ENCODE data around the gene XAGE3. TPM values are rescaled to one million over a fixed set of nuclear protein-coding genes. Genes with fewer than 3 reads are reported as not detected.

Gene XAGE3
- total RNA-seq, 3 donors from 2014 or later = not detected

Other genes with a start within 250 kb of the XAGE3 start
- gene SSX7, start 213.2 kb downstream of the XAGE3 start, total RNA-seq = not detected
- under 1 TPM in 1 of 3 donors, not detected in 2; 0.23 TPM for gene SSX2, start 160.9 kb downstream of the XAGE3 start, total RNA-seq
- gene SSX2B, start 116.8 kb downstream of the XAGE3 start, total RNA-seq = under 1 TPM in 1 of 3 donors, not detected in 2; 0.21 TPM
- gene SPANXN5, start 70.7 kb downstream of the XAGE3 start, total RNA-seq = not detected
- not detected for gene XAGE5, start 56.8 kb downstream of the XAGE3 start, total RNA-seq
- gene FAM156B, start 29.2 kb upstream of the XAGE3 start, total RNA-seq = 10 to 100 TPM; 13.4 to 18.2 (median 14.2) TPM
- 10 to 100 TPM; 19.4 to 23.5 (median 20.9) TPM for gene FAM156A, start 90.4 kb upstream of the XAGE3 start, total RNA-seq
- under 1 TPM in 1 of 3 donors, not detected in 2; 0.05 TPM for gene GPR173, start 180.7 kb upstream of the XAGE3 start, total RNA-seq
- 10 to 100 TPM; 55.8 to 73.3 (median 69.3) TPM for gene TSPYL2, start 214.3 kb upstream of the XAGE3 start, total RNA-seq
- 1 to 10 TPM; 3.4 to 4.1 (median 3.6) TPM for gene KANTR, start 226.1 kb upstream of the XAGE3 start, total RNA-seq